Measurements from ENCODE around the gene PCK1.
A peak's percentile ranks its signal among the peaks of the same experiment; 100 is the strongest.

The PCK1 gene

DNA sequence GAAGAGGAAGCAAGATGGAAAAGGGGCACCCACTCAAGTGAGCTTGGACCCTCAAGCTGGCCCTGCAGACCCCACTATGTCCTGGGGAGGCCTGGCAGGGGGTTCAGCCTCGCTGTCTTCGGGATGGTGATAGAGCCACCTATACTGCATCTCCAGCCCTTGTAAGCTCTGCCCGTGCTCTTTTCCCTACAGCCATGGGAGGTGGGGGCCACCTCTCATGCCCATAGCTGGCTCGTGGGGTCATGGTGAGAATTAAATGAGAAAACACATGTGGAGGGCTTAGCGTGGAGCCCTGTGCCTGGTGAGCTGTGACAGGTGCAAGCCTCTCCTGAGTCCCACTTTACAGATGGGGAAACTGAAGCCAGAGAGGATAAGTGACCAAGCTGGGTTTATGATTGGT lies 27.7 kb downstream of the PCK1 start:
- DNase-seq (ENCODE audit: low read depth) = no peak

DNA sequence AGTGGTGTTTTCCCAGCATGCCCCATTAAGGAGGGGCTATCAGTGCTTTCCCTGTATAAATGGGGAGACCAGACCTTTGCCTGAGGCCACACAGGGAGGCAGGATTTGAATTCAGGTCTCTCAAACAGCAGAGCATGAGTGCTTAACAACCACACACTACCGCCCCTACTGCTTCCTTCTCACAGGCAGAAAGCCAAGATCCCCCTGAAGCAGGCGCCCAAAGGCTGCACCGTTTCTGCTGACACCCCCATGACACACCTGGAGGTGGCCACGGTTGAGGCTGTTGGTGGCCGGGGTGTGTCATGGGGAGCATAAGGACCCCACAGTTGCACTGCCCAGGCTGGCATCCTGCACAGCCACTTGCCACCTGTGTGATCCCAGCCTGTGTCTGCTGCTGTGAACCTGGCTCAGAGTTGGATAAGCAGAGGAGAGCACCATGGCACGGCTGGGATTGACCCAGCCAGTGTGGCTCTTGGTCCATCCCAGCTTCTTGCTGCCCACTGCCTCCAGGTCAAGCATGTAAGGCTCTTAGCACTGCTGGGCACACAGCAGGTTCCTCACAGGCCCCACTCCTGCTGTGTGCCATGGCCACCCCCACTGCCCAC lies 28.3 kb downstream of the PCK1 start:
- DNase-seq (ENCODE audit: low read depth) = no peak

DNA sequence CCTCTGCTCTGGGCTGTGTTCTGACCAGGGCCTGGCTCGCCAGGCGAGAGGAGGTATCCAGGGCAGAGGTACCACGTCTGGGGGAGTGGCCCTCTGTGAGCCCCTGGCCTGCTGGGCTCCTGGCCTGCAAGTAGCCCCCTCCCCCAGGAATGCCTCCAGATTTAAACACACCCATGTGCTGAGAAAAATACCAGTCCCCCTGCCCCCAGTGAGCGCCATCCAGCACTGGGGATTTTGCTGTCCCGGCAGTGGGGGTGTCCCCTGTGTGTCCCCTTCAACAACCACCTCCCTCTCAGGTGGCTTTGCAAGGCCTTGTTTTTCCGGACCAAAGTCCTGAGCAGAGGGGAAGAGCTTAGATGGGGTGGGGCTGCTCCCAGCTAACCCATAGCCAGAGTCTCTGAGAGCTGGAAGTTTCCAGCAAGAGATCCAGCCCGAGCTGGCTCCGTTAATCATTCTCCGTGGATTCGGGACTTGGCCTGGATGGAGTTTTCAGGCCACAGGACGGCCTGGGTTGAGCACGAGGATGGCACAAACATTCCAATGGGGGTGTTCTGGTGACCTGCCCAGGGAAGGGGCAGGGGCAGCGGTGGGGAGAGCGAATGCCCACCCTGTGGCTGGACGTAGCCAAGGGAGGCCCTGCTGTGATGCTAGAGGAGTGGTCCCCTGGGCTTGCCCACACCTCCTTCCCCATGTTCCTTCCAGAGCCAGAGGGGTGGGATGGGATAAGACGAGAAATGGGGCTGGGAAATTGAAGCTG lies 29.0 kb downstream of the PCK1 start:
- no peak for DNase-seq (ENCODE audit: low read depth)

DNA sequence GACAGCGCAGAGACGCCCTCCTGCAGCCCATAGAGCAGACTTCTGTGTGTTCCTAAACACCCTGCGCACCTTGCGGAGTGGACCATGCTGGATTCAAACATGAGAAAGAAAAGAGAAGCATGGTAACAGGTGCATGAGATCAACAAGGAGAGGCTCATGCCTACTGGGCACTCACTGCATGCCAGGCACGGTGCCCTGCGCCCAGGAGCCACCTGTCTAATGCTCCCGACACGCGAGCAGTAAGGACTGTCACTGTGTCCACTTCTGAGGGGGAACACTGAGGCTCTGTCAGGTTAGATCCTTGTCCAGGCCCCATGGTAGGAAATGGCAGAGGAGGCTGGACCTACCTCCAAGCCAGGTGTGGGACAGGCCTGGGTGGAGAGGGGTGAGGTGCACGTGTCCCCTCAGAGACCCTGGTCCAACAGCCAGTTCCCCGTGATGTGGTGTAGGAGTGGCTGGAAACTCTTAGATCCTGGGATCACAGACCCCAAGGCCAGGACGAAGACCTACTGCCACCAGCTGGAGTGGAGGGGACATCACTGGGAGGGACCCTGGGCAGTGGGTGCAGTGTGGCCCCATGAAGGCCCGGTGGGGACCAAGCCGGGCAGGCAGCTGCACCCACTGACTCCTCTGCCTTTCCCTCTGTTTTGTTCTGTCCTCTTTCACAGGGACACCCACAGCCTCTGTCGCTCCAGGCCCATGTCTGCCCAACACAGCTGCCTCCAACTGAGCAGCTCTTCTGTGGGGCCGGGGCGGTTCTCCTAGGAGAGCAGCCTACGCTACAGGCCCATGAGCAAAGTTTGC lies 29.8 kb downstream of the PCK1 start:
- no peak for DNase-seq (ENCODE audit: low read depth)

DNA sequence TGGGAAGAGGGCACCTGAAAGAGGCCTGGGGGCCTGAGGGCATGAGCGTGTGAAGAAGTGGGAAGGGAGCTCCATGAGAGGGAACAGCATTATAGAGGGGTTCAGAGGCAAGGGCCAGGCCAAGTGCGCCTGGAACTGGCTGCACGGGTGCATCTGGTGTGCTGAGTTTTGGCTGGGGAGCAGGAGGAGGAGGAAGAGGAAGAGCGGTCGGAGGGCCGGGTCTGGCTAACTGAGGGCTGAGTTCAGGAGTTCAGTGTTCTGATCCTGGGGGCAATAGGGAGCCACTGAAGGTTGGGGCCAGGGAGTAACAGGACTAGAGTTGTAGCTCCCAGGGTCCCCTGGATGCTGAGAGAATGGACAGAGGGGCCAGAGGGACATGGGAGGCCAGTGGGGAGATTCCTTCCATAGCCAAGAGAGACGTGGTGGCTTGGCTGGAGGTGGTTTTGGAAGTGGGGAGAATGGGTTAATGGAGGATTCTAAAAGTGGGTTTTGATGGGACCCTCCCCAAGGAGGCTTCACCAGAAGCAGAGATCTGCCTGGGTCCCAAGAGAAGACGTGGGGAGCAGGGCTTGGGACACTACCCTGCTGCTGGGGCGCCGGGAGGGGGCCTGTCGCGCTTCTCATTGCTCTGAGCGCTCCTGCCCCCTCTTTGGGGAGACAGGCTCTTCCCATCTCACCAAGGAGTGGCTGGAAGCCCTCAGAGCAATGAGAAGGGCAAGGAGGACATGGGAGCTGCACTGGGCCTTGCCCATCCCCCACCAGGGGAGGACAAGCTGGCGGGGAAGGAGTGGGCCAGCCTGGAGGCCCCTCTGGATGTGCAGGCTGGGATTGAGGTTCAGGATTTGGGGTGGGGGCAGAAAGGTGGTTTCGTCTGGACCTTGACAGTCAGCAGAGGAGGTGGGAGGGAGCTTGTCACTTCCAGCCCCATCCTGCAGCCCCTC lies 30.6 kb downstream of the PCK1 start:
- no peak for DNase-seq (ENCODE audit: low read depth)

DNA sequence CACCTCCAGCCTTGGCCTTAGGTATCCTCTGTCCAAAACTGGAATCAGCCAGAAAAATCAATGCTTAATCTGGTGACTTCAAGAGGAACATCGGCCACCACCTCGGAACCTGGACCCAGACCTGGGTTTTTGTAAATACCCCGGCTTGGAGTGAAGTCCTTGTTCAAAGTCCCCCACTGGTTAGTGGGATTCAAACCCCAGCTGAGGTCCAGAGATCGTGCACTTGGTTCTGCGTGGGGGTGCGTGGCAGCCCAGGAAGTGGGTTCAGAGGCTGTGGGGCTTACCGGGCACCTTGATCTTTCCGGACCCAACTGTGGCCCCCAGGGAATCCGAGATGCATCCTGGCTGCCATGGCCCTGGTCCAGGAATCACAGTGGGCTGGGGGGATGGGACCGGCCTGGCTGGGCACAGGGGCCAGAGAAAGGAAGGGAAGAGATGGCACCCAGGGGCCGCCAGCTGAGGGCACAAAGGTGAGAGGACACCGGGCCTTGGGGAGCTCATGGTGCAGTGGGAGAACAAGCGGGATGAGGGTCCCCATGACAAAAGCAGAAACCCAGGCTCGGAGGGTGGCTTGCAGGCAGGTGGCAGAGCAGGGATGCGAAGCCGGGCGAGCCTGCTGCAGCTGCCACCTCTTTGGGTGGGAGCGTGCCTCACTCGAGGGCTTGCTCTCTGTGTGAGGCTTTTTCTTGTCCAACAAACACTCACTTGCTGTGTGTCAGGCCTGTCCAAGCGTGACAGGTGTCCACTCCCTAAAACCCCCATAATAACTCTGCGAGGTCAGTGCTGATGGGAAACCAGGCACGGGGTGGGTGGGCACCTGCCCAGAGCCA lies 31.6 kb downstream of the PCK1 start:
- DNase-seq (ENCODE audit: low read depth) = no peak

DNA sequence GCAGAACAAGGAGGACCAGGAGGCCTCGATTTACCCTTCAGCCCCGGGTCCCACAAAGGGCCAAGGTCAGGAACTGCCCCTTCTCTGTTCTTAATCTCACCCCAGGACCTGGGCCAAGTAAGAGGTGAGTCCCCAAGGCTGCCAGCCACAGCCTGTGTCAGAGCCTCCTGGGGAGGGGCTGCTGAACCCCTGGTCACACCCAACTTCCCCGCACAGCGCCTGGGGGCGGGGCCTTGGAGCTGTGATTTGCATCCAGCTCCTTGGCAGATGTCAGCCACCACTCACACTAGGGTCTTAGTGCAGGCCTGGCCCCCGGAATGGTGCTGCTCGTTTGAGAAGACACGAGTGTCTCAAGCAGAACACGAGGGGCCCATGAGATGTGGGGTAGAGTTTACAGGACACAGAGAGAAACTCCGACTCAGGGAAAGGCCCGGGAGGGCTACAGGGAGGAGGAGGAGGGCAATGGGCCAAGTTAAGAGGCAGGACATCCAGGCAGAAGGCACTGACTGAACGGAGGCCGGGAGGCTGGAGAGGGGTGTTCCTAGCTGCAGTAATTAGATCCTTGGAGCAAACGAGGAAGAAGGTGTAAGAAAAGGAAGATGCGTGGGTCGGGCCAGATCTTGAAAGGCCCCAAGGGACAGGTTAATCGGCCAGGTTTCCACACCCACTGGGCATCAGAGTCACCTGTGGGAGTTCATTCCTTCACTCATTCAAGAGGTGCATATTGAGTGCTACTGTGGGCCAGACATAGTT lies 32.4 kb downstream of the PCK1 start:
- no peak for DNase-seq (ENCODE audit: low read depth)

DNA sequence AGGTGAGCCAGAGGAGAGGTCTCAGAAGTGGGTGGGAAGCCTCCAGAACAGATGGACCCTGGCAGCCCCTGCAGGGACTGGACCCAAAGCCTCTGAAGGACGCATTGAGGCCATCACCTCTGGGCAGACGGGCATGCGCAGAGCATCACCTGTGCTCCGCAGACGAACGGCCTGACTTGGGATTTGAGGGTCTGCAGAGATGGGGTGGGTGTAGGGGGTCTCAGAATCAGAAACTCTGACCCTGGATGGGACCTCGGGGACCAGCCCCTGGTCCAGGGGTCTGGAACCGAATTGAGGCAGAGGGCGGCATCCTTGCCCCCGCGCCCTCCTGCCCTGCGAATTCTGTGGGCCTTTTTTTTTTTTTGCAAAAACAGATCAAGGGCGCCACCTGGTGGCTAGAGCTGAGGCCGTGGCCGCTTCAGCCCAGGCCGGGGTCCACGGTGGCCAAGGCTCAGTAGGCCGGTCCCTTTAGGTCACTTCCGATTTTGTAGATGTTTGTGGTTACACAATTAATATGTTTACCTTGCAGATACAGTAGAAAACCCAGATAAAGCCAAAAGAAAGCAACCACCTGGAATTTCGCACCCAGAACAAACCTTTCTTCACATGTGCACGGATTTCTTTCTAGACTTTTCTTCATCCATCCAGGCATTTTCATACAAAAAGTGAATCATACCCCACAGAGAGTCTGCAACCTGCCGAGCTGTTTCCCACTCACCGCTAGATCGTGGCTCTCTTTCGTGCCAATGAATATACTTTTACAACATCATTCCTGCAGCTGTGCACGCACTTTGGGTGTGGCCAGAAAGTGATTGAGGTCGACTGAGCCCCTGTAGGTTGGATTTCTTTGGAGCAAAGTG lies 33.4 kb downstream of the PCK1 start:
- peak; percentile 8 for DNase-seq (ENCODE audit: low read depth)

DNA sequence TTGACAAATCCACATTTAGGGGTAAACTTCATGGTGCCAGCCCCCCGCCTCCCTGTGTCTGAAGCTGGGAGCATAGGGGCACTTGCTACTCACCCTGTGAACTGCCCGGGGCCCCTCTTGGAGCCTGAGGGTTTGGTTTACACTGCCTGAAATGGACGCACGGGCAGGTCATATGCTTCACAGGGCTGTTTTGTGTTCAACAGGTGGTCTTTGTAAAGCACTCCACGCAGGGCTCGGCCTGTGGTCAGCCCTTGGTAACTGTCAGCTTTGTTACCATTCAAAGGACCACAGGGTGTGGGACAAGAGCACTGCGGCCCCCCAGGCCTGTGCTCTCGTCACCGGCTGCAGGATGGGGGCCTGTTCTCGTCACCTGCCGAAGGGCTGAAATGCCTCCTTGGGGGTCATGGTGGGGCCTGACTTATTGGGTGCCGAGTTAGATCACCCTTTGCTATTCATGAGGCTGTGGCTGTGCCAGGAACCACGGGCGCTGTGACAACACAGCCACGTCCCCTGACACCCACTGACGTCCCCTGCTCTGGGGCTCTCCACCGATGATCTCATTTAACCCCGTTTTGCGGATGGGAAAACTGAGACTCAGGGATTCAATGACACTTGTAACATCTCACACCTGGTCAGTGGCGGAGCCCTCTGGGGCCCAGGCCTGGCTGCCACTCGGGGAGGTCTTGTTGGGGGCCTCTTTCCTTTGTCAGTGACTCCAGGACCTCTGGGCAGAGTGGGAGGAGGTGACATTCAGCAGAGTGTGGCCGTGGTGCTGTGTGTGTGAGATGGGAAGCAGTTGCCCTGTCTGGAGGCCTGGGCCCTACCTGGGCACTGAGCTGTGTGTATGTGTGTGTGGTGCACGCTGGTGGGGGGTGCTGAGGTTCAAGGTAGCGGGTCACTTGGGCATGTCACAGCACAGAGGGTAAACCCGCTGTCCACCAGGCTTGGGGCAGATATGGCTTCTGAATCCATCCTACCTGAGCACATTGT lies 34.4 kb downstream of the PCK1 start:
- DNase-seq (ENCODE audit: low read depth) = no peak

DNA sequence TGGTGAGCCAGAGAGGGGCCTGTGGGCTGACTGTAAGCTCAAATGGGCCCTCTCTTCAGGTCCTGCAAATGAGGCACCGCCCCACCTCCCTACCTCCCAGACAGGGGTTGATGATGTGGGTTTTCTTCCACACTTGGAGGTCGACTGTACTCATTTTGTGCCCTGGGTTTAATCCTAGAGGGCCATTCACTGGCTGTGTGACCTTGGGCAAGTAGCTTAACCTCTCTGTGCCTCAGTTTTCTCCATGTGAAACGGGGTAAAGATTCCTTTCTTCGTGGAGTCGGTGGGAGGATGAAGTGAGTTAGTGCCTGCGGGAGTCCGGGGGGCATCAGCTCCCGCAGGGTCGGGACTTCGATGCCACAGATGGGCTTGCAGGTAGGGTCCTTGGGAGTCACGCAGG lies 35.4 kb downstream of the PCK1 start:
- no peak for DNase-seq (ENCODE audit: low read depth)

DNA sequence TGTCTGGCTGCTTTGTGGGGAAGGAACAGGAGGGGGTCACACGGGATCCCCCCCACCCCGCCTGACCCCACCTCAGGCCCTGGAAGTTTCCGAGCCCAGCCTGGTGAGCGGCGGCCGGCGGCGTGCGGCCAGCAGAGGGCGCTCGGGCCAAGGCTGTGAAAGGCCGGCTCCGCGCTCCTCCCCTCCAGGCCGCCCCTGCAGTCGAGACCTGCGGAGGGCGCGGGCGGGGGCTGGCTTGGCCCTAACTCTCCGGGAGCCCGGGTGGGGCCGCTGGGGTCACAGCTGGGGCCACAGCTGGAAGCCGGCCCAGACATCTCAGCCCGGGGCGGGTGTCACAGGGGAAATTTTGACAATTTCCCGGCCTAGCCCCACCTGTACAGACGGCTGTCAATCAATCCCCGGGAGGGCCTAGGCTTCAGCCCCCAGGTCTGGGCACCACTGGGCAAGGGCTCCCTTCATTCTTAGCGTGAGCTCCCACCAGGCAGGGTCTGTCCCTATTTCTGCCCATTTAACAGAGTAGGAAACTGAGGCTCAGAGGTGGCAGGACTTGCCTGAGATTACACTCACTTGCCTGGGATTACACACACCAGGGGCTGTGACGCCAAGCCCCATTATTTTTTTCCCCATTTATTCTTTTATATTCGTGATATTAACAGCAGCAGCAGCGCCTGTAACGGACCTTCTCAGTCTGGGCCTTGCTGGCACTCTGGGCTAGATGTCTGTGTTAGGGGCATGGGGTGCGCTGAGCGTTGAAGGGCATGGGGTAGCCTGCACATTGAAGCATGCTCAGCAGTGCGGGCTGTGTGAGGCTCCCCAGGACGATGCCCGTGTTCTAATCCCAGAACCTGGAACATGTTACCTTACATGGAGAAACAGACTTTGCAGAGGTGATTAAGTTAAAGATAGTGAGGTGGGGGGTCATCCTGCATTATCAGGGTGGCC lies 36.4 kb downstream of the PCK1 start:
- peak; percentile 30 for DNase-seq (ENCODE audit: low read depth)

DNA sequence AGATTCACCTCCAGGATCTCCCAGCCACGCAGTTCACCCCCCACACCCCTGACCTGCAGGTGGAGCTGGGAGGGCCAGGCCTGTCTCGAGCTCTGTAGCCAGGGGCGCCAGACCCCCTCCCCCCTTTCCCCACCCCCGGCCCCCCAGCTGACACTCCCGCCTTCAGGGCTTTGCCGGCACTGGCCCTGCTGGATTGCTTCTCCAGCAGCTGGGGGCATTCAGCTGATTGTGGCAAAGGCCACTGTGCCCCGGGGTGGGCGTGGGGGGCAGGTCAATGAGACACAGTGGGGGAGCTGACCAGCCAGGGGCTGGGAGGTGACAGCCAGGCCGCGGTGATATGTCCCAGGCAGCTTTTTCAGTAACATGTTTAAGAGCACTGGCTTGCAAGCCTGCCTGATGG lies 37.1 kb downstream of the PCK1 start:
- DNase-seq (ENCODE audit: low read depth) = no peak

DNA sequence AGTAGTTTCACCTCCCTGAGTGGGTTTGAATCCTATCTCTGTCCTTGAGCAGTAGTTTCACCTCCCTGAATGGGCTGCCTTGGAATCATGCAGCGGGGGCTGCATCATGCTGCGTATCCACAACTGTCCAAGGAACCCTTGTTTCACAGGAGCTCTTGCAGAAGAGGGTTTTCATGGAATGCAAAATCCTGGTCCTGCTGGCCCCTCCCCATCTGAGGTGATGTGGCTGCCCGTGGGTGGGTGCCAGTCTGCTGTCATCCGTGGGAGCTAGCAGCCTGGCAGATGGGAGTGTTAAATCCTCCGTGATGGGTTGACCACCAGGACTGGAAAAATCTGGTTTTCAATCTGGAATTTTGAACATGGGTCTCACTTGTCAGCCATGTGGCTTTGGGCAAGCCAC lies 37.6 kb downstream of the PCK1 start:
- no peak for DNase-seq (ENCODE audit: low read depth)

DNA sequence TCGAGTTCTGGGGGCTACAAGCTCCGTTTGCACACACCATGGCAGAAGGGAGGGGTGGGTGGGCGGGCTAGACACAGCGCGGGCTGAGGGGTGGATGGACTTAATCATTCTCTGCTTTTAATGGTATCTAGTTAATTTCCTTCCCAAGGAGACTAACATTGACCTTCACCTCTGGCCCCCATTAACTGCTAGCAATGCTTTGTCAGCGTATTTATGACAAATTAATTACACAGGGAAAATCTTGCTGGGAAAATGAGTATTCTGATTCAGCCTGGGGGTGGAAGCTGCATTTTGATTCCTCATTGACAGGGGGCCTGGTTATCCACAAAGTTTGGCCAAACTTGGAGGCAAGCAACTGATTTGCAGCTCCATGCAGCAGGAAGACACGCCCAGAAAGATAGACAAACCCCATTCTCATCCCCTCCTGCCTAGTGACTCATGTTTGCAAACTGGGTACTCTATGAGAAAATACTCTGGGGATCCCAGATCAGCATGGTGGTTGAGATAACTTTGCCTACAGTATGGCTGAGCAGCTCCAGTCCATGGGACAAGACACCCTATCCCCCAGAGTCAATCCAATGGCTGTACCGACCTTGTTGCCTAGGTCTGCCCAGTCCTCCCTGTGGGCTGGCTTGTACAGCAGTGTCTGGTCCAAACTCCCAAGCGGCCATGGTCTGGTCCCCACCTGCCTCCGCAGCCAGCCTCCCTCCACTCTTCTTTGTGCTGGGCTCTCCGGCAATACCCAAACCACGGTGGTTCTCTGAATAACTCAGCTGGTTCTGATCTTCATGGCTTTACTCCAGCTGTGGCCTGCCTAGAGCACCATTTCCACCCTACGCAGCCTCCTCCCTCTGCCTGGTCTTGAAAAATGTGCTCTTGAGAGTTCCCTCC lies 39.7 kb downstream of the PCK1 start:
- peak; percentile 5 for DNase-seq (ENCODE audit: low read depth)

DNA sequence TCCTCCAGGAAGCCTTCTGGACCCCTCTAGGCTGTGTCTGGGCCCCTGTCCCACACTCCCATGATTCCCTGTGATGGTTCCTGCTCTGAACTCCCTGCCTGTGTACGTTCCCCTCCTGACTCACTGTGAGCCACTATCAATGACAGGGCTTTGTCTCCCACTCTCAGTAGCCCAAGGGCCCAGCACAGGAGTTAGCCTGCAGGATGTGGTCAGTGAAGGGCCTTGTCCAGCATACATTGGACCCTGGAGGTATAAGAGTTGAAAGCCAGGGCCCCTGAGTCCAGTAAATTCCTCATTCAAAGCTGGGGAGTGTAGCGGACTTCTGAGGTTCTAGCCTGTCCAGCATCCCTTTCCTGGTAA lies 40.3 kb downstream of the PCK1 start:
- no peak for DNase-seq (ENCODE audit: low read depth)

DNA sequence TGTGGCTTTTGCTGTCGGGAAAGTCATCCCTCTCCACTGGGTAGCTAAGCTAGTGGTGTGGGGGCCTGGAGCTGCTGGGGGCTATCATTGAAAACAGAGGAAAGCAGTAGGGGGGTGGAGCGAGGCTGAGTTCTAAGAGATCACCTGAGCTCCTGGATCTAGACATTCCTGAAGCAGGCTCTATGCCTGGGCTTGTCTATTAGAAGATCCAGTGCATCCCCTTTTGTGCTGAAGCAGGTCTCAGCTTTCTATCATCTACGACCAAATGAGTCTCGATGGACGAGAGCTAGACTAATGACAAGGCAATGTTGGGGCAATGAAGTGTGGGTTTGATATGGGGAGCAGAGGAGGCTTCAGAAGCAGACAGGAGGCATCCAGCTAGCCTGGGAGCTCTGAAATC lies 40.8 kb downstream of the PCK1 start:
- no peak for DNase-seq (ENCODE audit: low read depth)

Measured in iris pigment epithelial cell (primary cell).